Ectodermal cell (in vitro differentiated cells): ENCODE results near the gene MORC2.

Source experiments
- H3K27ac ChIP-seq: 2 replicates; pipeline ENCODE4 v1.7.0; 2013; ENCODE audit warnings: mild to moderate bottlenecking, low read depth, low read length; ENCODE audit not compliant: insufficient read depth, poor library complexity, severe bottlenecking
- H3K27me3 ChIP-seq: 2 replicates; pipeline ENCODE4 v1.7.0; 2013; ENCODE audit warnings: mild to moderate bottlenecking, low read length; ENCODE audit not compliant: insufficient read depth, control insufficient read depth, poor library complexity, severe bottlenecking
- H3K36me3 ChIP-seq: one replicate; pipeline ENCODE4 v1.7.0; 2013; ENCODE audit warnings: low read length; ENCODE audit not compliant: control insufficient read depth, insufficient read depth
- H3K4me1 ChIP-seq: one replicate; pipeline ENCODE4 v1.7.0; 2013; ENCODE audit warnings: low read length; ENCODE audit not compliant: control insufficient read depth, insufficient read depth
- H3K4me3 ChIP-seq: 2 replicates; pipeline ENCODE4 v1.7.0; 2013; ENCODE audit warnings: low read depth, low read length, control low read depth; ENCODE audit not compliant: insufficient read depth
- H3K9me3 ChIP-seq: 2 replicates; pipeline ENCODE4 v1.7.0; 2013; ENCODE audit warnings: mild to moderate bottlenecking, low read length, moderate library complexity; ENCODE audit not compliant: control insufficient read depth
- WGBS, 2 experiments: methylation state at CpG; one replicate each; pipeline ENCODE4 v1.1.7; 2013; ENCODE audit warnings: missing lambda C conversion rate in 2 of 2; 5-methylcytosine and 5-hydroxymethylcytosine counted together

MORC2 gene

GRCh38 chr22:30903876-30904460 lies 64.6 kb downstream of the MORC2 start:
- no peaks in the 10 kb centered on the region for H3K27me3 ChIP-seq
- H3K27ac ChIP-seq, result no peak overlapping the region
- H3K9me3 ChIP-seq, result no peaks in the 10 kb centered on the region
- H3K4me1 ChIP-seq, result no peaks in the 10 kb centered on the region
- WGBS, 2 experiments, result 95% methylated on average over 6 of the region's 6 CpGs
- H3K36me3 ChIP-seq, result no peaks in the 10 kb centered on the region
- H3K4me3 ChIP-seq, result no peak overlapping the region

DNA sequence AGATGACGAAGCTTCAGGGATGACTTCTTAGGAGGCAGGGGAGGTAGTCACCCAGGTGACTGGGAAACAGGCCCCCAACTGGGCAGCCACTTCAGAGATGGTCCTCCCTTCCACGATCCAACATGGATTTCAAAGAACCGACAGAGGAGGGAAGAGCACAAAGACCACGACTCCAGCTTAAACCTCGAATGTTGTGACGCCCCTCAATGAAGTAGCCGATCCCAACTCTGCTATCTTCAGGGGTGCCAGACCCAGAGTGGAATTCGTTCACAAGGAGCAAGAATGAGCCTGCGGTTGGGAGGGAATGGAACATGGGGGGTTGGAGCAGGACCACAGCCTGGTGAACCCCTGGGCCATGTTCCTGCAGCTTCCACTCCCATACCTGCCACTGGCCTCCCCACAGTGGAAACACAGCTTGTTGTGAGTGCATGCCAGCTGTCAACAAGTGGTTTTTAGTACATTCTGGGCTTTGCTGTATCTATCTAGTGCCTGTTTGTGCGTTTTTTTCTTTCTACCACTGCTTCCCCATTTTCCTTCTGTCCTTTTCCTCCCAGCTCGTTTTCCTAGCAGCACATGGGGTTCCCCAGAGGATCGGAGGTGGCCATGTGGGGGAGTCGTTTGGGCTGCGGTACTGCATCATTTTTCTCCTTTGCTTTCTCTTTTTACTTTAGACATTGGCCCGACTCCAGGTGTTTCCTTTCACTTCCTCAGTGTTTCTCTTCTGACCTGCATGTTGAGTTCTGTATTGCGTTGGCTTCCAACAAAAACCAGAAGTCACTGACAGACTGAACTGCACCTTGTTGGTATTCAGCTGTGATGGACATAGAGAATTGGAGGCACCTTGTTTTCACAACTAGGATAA lies 65.8 kb downstream of the MORC2 start:
- Histone ChIP-seq H3K36me3 (no peaks in the 10 kb centered on the region), H3K4me3 (no peak overlapping the region), H3K9me3 (no peaks in the 10 kb centered on the region), H3K27ac (no peak overlapping the region), H3K27me3 (no peaks in the 10 kb centered on the region), H3K4me1 (no peaks in the 10 kb centered on the region)
- WGBS, 2 experiments, result 94 to 97% methylated on average over 16 of the region's 16 CpGs

DNA sequence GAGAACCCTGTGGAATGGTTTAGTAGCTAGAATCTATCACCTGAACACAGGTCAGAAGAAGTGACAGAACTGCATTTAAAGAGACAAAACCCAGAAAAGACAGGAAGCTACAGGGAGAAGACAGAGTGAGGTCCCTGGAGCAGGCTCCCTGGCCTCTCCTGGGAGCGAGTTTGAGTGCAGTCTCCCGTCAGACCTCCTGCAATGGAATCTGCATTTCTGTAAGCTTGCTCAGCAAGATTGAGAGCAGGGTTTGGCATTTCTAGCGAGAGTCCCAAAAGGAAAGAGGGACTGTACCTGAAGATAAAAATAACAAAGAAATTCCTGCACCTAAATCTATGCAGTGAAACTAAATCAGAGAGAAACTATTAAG lies 74.2 kb downstream of the MORC2 start:
- WGBS, 2 experiments, result 15 to 27% methylated on average over 3 of the region's 3 CpGs
- Histone ChIP-seq H3K27ac (no peak overlapping the region), H3K27me3 (no peaks in the 10 kb centered on the region), H3K4me3 (no peak overlapping the region), H3K9me3 (no peaks in the 10 kb centered on the region), H3K36me3 (no peaks in the 10 kb centered on the region), H3K4me1 (no peaks in the 10 kb centered on the region)

DNA sequence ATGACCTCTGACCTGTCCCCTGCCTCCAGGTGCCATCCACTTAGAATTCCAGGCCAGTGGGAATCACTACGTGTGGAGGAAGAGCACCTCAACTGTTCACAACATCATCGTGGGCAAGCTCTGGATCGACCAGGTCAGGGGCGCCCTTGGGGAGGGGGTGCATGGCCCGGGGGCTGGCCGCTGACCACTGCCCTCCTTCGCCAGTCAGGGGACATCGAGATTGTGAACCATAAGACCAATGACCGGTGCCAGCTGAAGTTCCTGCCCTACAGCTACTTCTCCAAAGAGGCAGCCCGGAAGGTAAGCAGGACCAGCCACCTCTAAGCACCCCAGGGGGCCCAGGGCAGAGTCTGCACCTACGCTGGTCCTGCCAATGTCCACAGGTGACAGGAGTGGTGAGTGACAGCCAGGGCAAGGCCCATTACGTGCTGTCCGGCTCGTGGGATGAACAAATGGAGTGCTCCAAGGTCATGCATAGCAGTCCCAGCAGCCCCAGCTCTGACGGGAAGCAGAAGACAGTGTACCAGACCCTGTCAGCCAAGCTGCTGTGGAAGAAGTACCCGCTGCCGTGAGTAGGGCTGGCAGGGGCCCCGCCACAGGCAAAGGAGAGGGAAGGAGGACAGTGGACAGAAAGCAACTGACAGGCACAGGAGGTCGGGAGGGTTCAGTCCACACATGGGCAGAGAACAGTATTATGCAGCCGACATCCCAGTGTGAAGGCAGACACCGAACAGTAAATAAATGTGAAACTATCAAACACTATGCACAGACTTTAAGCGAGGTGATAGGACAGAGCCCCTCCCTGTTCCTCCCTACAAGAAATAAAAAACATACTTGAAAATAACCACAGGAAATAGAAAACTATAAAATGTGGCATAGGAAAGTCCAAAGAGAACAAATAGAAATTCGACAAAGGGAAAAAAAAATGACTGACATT lies 74.9 kb downstream of the MORC2 start:
- no peak overlapping the region for H3K4me3 ChIP-seq

GRCh38 chr22:30892731-30893221 lies 75.8 kb downstream of the MORC2 start:
- Histone ChIP-seq H3K9me3 (no peaks in the 10 kb centered on the region), H3K4me3 (no peak overlapping the region), H3K27ac (no peak overlapping the region), H3K36me3 (no peaks in the 10 kb centered on the region), H3K27me3 (no peaks in the 10 kb centered on the region), H3K4me1 (no peaks in the 10 kb centered on the region)
- 97% methylated on average over 5 of the region's 5 CpGs for WGBS, 2 experiments

More for the DNA sequence above, 74.9 kb downstream of the MORC2 start:
- H3K9me3 ChIP-seq, result no peaks in the 10 kb centered on the region
- H3K27me3 ChIP-seq, result no peaks in the 10 kb centered on the region
- WGBS, 2 experiments, result 92 to 93% methylated on average over 23 of the region's 23 CpGs
- H3K4me1 ChIP-seq, result no peaks in the 10 kb centered on the region
- no peaks in the 10 kb centered on the region for H3K36me3 ChIP-seq
- H3K27ac ChIP-seq, result no peak overlapping the region

GRCh38 chr22:30892286-30892685 lies 76.3 kb downstream of the MORC2 start:
- H3K36me3 ChIP-seq, result no peaks in the 10 kb centered on the region
- no peaks in the 10 kb centered on the region for H3K4me1 ChIP-seq
- H3K9me3 ChIP-seq, result no peaks in the 10 kb centered on the region
- 93 to 95% methylated on average over 8 of the region's 8 CpGs for WGBS, 2 experiments
- H3K27ac ChIP-seq, result no peak overlapping the region
- no peaks in the 10 kb centered on the region for H3K27me3 ChIP-seq
- no peak overlapping the region for H3K4me3 ChIP-seq

- Histone ChIP-seq H3K4me3 (no peak overlapping the region), H3K4me1 (no peaks in the 10 kb centered on the region), H3K36me3 (no peaks in the 10 kb centered on the region), H3K27me3 (no peaks in the 10 kb centered on the region), H3K9me3 (no peaks in the 10 kb centered on the region), H3K27ac (no peak overlapping the region)
- 93% methylated on average over 6 of the region's 6 CpGs for WGBS, 2 experiments
Measured at GRCh38 chr22:30891781-30892180, 76.8 kb downstream of the MORC2 start.

GRCh38 chr22:30891443-30891755 lies 77.2 kb downstream of the MORC2 start:
- 91 to 93% methylated on average over 8 of the region's 8 CpGs for WGBS, 2 experiments
- Histone ChIP-seq H3K4me1 (no peaks in the 10 kb centered on the region), H3K9me3 (no peaks in the 10 kb centered on the region), H3K4me3 (no peak overlapping the region), H3K27ac (no peak overlapping the region), H3K36me3 (no peaks in the 10 kb centered on the region), H3K27me3 (no peaks in the 10 kb centered on the region)

DNA sequence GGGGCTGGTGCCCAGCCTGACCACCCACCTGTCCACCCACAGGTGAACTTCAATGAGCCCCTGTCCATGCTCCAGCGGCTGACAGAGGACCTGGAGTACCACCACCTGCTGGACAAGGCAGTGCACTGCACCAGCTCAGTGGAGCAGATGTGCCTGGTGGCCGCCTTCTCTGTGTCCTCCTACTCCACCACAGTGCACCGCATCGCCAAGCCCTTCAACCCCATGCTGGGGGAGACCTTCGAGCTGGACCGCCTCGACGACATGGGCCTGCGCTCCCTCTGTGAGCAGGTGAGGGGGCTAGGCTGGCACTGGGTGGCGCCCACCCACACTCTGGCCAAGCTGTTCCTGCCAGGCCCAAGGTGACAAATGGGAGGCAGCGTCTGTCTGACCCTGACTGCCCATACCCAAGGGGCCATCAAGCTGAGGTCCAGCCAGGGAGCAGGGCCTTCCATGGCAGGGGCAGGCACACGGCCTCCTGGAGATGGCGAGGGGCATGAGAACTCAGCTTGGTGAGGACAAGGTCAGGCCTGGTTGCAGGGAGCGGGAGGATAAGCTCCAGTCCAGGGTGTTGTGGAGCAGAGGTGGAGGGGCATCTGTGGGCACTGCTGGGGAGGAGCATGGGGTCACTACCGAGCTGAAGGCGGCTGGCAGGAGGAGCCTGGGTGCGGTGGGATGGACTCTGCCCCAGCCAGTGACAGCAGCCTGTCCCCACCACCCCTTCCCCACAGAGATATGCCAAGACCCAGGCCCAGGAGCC lies 77.7 kb downstream of the MORC2 start:
- WGBS, 2 experiments, result 84 to 87% methylated on average over 17 of the region's 17 CpGs
- no peaks in the 10 kb centered on the region for H3K36me3 ChIP-seq
- H3K9me3 ChIP-seq, result no peaks in the 10 kb centered on the region
- no peak overlapping the region for H3K4me3 ChIP-seq
- H3K27me3 ChIP-seq, result no peaks in the 10 kb centered on the region
- H3K4me1 ChIP-seq, result no peaks in the 10 kb centered on the region
- no peak overlapping the region for H3K27ac ChIP-seq
